Measurements from ENCODE around the gene CNOT8.
A peak's percentile ranks its signal among the peaks of the same experiment; 100 is the strongest.
"Not testable (repeated sequence)": the region's sequence is repeated elsewhere in the genome, so short reads cannot be mapped to it uniquely, and the experiment has no call there.

Gene CNOT8
- 80.3 to 183 (median 125) reads per million in 3 experiments for total RNA-seq

DNA sequence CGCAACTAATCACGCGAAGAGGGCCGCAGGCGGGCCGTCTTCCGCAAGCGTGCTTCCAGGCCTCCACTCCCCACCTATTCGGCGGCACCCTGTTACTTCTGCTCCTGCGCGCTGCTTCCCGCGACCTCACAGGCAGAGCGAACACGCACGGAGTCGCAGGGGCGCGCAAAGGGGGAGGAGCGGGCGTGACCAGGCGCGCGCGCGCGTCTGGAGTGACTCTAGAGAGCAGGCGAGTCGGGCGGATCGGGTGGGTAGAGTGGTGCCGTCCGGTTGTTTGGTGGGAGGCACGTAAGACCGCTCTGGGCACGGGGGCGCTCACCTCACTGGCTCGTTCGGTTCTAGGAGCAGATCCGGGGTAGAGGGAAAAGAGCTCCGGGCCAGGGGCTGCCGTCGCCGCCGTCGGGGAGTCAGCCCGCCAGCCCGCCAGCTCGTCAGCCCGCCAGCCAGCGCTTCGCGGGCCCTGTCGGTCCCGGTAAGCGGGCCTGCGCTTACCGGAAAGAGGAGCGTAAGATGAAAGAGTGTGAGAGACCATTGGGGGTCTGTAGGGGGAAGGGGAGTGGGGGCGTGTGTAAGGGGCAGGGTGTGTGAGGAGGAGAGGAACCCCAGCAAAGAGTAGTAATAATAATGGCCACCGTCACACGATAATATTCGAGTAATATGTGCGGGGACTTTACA lies at the start of gene CNOT8:
Gene CNOT8, plus strand, starts transcription at position 331 of the 675 bp plus-strand sequence. CDS start 4,652 bp downstream, outside the sequence.
- DNase-seq: peak; percentile 97

DNA sequence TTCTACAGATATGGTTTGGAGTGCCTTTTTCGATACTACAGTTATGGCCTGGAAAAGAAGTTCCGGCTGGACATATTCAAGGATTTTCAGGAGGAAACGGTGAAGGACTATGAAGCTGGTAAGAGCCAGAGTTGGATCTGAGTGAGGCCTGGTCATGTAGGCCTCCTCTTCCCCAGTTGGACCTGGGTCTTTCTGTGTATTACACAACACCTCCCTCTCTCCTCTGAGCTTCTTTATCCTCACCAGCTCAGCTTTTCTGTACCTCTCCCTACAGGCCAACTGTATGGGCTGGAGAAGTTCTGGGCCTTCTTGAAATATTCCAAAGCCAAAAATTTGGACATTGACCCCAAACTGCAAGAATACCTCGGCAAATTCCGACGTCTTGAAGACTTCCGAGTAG lies 47.2 kb upstream of the CNOT8 start:
- no peak for DNase-seq

GRCh38 chr5:154811653-154812465 lies 46.6 kb upstream of the CNOT8 start:
- DNase-seq: peak; percentile 57

DNA sequence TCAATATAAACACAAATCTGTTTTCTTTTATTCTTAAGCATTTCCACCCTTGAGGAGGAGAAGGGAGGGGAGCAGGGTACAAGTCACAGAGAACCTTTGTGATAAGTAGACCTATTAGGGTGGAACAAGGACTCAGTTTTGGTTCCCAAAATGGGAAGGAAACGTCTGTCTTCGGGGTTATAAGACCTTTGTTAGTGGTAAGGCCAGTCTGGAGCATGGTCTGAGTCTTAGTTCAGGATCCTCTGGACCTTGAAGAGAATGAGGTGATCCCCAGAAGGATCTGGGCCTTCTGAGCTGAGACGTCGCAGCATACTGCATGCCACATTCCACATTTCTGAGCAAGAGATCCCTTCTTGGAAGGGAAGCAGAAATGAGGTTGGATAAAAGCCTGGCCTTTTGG lies 45.3 kb upstream of the CNOT8 start:
- no peak for DNase-seq

DNA sequence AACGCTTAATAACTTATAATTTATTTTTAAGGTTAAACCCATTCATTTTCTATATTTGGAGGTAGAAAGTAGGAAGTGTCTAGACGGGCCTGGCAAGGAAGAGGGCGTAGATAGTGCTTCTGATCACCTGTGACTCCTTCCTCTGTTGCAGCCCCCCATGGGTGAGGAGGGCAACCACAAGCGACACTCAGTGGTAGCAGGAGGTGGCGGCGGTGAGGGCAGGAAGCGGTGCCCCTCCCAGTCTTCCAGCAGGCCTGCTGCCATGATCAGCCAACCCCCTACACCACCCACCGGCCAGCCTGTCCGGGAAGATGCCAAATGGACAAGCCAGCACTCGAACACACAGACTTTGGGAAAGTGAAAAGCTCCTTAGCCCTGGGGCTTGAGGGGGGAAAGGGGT lies 44.7 kb upstream of the CNOT8 start:
- peak; percentile 44 for DNase-seq

DNA sequence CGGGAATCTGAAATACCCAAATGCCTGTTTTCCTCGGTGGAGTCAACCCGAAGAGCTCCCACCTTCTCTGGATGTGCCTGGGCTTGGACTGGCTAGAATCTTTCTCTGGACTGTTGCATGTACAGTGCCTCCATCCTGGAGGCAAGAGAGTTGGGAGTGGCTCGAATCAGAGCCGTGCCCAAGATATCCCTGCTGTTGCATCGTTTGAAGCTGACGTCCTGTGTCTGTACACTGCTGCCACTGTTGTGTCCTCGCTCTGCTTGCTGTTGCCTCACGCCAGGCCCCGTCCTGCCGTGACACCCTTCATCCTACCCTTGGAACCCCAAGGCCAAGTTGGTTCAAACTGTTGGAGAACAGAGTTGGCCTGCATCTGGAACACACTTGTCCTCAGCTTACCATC lies 43.4 kb upstream of the CNOT8 start:
- DNase-seq: no peak

DNA sequence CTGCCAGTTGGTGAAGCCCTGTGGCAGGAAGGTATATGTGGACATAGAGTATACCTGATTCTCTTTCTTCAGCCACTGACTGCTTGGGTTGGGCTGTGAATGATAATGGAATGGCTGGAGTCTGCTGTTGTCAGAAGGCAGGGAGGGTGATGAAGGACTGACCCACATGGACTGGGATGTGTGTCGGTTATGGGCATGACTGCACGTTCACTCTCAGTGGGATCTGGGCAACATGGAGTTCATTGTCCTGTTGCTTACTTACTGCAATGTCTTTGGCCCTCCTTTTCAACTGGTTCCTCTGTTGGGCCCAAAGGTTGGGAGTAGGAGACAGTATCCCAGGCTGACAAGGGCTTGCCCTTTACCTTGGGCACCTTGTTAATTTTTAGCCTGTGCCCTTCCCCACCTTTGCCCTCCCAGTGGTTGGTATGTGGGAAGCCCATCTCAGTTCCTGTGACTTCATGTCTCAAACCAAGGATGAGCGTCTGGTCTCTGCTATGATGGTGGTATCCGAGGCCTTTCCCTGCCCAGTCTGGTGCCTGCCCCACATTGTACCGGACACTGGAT lies 42.7 kb upstream of the CNOT8 start:
- DNase-seq: no peak

GRCh38 chr5:154816891-154817492 lies 41.4 kb upstream of the CNOT8 start:
- no peak for DNase-seq

DNA sequence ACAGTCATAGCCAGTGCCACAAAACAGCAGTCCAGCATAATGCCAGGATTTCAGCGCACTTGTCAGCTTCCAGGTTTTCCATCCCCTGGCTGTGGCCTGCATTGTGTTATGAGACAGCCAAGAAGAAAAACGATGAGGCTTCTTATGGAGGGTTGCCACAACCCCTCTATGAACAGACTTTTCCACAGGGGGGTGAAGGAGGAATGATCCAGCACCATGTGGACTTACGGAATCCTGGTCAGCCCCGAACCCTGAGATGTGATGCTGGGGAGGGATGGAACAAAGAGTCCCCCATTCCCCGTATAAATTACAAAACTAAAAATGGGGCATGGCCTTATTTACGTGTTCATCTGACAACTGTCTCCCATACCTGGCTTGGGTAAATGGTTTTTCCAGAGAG lies 40.6 kb upstream of the CNOT8 start:
- DNase-seq: no peak

DNA sequence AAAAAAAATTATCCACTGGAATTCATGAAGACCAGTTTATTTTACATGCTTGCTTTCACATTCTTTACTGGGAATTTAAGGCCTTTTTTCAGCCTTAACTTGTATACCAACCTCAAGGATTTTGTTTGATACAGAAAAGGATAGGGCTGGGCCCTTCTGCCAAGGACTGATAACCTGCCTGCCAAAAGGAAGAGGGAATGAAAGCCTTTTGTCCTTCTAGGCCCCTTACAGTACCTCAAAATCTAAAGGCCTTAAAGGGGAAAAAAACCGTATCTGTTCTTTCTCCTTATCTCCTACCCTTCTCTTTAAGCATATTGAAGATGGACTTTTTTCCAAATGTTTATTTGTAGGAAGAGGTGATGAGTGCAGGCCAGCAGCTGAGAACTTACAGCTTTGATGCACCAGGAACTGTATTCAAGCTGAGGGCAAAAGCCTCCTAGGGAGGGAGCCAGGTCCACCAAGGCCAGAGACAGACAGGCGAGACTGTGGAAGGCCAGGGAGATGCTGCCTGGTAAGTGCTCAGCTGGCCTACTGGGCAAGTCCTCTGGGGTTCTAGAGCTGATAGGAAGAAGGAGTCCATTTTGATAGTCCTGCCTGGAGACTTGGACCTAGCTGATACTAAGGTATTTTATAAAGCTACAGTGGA lies 39.8 kb upstream of the CNOT8 start:
- no peak for DNase-seq

DNA sequence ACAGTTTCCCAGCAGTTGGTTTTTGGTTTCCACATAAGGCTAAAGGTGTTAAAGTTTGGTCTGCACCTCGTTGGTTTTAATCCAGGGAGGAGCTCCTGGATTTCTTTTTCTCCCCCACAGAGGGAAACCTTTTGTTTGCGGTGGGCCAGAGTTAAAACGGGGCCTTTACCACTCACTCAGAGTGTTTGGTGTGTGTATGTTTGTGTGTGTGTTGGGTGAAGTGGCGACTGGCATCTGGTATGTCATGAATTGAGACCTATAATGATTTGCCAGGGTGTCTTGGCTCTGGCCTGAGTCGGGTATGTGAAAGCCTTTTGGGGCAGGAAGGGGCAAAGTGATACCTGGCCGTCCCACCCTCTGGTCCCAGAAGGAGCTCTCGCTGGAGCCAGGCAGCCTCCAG lies 38.9 kb upstream of the CNOT8 start:
- DNase-seq: no peak

- no peak for DNase-seq
Observed at GRCh38 chr5:154820383-154820782, 38.0 kb upstream of the CNOT8 start.

GRCh38 chr5:154822896-154823295 lies 35.5 kb upstream of the CNOT8 start:
- DNase-seq: not testable (repeated sequence)

GRCh38 chr5:154823605-154824004 lies 34.8 kb upstream of the CNOT8 start:
- DNase-seq: no peak

DNA sequence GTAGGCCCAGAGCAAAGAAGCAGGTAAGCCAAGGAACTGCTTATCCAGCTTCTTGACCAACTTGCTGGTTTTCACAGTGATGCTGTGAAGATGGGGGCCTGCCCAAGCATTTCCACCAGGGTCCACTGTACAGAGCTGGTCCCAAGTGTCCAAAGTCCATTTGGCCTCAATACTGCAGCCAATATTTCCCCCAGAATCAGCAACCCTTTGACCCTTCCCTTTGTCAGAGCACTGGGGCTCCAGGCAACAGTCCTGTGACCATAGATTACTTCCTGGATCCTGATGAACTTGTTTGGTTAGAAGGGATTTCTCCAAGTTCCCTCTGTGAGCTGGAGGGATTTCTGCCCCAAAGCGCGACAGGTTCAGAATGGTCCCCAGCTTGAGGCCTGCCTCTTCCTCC lies 34.4 kb upstream of the CNOT8 start:
- no peak for DNase-seq

DNA sequence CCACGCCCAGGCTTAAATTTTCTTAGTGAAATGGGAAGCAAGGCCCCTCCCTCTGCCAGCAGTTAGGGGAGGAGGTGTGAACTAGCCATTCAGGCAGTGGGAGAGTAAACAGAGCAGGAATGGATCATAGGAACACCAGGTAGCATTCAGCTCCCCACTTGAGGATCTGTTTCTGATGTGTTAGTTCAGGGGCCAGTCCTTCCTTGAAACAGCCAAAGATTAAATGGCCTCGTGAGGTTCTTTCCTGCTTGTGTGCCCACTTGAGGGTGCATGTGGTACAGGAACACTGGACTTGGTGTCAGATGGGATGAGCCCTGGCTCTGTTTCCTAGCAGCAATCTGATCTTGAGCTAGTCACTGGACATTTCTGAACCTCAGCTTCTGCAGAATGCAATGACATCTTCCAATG lies 29.2 kb upstream of the CNOT8 start:
- DNase-seq: no peak

GRCh38 chr5:154829589-154830218 lies 28.7 kb upstream of the CNOT8 start:
- DNase-seq: peak; percentile 42

- no peak for DNase-seq
Observed at GRCh38 chr5:154830219-154830595, 28.2 kb upstream of the CNOT8 start.

- no peak for DNase-seq
Observed at GRCh38 chr5:154830596-154830995, 27.8 kb upstream of the CNOT8 start.

DNA sequence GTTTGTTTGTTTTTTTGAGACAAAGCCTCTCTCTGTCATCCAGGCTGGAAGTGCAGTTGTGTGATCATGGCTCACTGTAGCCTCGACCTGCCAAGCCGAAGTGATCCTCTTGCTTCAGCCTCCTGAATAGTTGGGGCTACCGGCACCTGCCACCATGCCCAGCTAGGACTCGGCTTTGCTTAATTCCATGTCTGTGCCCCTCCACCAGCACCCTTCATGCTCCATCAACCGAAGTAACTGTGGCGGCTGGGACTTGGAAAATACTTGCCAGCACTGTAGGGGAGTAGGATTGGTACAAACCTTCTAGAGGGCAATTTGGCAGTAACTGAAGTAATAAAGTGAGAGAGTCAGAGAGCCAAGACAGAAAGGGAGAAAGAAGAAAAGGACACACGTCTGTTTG lies 27.0 kb upstream of the CNOT8 start:
- DNase-seq: no peak

DNA sequence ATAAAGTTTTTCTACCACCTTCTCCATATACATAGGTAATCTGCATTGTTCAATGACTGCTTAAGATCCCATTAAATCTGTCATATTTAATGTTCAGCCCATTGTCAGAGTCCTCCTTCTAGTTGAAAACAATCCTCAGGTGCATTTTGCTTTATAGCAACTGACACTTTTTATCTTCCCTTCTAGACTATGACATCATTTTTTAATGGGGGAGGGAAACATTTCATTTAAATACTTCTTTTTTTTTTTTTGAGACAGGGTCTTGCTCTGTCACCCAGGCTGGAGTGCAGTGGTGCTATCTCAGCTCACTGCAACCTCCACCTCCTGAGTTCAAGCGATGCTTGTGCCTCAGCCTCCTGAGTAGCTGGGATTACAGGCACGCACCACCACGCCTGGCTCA lies 25.6 kb upstream of the CNOT8 start:
- DNase-seq: not testable (repeated sequence)

DNA sequence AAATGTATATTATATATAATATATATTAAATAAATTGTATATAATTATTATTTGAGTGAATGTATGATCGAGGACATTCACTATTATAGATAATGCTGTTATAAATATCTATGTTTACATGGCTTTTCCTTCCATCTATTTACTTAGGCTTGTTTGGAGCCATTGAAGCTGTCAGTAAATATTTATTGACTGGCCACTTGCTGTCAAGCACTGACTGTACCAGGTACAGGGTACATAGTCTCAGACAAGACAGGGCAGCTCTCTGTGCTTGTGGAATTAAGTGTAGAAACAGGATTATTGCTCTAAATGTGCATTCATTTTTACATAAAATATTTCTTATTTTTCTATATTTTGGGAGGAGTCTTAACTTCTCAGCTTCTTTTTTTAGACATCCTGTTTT lies 24.4 kb upstream of the CNOT8 start:
- no peak for DNase-seq

DNA sequence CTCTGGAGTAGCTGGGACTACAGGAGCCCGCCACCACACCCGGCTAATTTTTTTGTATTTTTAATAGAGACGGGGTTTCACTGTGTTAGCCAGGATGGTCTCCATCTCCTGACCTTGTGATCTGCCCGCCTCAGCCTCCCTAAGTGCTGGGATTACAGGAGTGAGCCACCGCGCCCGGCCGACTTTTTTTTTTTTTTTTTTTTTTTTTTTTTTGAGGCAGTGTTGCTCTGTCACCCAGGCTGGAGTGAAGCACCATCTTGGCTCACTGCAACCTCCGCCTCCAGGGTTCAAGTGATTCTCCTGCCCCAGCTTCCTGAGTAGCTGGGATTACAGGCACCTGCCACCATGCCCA lies 22.8 kb upstream of the CNOT8 start:
- not testable (repeated sequence) for DNase-seq
